ENCODE measurements around the gene DEPDC4.

The DEPDC4 gene

DNA sequence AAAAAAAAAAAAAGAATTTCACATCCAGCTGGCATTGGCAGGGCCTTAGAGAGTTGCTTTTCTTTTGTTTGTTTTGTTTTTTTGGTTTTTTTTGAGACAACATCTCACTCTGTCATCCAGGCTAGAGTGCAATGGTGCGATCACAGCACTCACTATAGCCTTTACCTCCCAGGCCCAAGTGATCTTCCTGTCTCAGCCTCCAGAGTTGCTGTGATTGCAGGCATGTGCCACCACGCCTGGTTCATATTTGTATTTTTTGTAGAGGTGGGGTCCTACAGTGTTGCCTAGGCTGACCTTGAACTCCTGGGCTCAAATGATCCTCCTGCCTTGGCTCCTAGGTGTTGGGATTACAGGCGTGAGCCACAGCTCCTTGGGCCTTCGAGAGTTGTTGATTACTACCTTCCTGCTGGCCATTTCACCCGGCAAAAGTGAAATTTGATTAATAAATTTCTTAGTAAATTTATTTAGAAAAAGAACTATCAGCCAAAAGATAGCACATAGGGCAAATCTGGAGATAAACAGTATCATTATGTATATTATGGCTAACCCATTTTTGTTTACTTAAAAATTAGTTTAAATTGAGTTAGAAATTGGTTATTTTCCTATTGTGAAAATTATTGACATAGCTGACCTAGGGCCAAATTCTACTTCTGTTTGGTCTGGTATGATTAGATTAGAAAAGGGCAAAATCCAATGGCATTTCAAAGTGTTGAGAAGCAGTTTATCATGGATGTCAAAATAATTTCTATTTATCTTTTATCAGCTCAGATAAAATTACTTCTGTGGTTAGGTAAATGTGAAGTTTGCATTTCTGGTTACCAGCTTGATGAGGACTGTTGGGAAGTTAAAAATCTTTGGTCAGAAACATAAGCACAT is 53.6 kb downstream of the DEPDC4 start:
- DNase-seq (ENCODE audit: low read depth): no peak

DNA sequence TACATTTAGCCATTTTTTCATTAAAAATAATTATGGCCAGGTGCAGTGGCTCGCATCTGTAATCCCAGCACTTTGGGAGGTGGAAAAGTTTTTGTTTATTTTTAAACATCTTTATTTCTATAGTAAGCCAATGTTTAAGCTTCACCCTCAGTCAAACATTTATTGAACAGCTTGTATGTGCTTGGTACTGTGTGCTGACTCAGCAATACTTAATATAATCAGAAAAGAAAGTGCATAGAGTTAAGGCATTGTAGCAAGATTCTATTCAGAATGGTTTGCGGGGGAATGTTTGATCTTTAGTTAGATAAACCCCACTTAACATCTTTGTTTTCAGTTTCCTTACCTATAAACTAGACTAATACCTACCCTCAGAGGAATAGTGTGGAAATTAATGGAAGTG is 55.2 kb downstream of the DEPDC4 start:
- DNase-seq (ENCODE audit: low read depth): no peak

DNA sequence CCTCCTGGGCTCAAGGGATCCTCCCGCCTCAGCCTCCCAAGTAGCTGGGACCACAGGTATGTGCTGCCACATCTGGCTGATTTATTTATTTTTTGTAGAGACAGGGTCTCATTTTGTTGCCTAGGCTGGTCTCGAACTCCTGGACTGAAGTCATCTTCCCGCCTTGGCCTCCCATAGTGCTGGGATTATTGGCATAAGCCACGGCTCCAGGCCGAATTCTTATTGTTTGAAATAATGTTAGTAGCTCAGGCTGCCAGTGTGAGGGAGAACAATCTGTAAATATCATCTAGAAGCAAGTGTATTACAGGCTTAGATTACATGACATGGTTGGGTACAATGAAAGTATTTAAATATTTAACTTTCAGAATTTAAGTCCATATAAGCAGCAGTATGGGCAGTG is 58.0 kb downstream of the DEPDC4 start:
- DNase-seq (ENCODE audit: low read depth): no peak

DNA sequence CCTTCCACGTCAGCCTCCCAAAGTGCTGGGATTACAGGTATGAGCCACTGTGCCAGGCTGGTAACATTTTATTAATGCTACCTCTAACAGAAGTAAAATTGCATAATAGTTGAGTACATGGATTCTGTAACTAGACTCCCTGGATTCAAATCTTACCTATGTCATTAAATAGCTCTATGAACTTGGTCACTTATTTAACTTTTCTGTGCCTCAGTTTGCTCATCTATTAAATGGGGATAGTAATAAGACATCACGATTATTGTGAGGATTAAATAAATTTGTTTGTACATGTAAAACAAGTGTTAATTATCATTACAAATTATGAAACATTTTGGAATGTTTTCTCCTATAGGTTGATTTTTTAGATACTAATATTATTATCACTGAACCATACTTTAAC is 59.6 kb downstream of the DEPDC4 start:
- DNase-seq (ENCODE audit: low read depth): no peak

DNA sequence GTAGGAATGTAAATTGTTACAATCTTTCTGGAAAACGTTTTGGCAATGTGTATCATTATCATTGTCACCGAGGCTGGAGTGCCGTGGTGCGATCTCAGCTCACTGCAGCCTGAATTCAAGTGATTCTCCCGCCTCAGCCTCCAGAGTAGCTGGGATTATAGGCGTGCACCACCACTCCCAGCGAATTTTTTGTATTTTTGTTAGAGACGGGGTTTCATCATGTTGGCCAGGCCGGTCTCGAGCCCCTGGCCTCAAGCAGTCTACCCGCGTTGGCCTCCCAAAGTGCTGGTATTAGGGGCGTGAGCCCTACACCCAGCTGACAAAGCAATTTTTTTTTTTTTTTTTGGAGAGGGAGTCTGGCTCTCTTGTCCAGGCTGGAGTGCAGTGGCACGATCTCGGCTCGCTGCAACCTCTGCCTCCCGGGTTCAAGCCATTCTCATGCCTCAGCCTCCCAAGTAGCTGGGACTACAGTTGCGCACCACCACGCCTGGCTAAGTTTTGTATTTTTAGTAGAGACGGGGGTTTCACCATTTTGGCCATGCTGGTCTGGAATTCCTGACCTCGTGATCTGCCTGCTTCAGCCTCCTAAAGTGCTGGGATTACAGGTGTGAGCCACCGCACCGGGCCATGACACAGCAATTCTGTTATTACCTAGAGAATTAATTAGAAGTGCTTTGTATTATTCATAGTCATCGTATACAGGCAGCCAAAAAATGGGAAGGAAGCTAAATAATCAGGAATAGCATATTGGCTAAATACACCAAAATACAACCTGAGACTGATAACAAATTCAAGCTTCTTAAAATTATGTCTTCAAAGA is 65.1 kb downstream of the DEPDC4 start:
- DNase-seq (ENCODE audit: low read depth): no peak

DNA sequence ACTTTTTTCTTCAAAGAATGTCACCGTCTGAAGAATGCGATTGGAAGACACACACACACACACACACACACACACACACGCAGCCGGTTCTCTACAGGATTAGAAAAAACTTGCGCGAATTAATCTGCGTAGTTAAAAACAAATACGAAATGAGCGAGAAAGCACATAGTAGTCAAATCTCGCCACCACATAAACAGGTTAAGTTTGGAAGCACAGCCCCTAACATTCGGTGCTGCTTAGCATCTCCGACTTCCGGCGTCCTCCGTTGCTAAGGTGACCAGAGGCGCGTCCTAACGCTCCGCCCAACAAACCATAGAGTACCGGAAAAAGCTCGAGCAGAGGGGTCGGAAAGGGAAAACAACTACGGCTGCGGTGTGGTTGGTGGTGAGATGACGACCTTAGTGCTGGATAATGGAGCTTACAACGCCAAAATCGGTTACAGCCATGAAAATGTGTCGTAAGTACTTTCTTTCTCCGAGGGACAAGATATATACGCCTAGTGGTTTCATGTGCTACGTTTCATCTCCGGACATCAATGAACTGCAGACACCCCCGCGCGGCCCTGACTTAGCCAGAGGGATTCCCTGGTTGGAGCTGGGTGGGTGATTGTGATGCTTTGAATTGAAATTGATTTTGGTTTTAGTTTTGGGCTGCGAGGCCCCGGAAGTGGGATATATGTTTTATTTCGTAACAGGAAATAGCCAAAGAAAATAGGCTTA is 66.3 kb downstream of the DEPDC4 start, which contains the start of gene ACTR6:
ACTR6 (plus strand) TSS at position 353 of the 719 bp plus-strand sequence; CDS start at position 390, 37 bp downstream.
- DNase-seq (ENCODE audit: low read depth): peak; percentile 97

DNA sequence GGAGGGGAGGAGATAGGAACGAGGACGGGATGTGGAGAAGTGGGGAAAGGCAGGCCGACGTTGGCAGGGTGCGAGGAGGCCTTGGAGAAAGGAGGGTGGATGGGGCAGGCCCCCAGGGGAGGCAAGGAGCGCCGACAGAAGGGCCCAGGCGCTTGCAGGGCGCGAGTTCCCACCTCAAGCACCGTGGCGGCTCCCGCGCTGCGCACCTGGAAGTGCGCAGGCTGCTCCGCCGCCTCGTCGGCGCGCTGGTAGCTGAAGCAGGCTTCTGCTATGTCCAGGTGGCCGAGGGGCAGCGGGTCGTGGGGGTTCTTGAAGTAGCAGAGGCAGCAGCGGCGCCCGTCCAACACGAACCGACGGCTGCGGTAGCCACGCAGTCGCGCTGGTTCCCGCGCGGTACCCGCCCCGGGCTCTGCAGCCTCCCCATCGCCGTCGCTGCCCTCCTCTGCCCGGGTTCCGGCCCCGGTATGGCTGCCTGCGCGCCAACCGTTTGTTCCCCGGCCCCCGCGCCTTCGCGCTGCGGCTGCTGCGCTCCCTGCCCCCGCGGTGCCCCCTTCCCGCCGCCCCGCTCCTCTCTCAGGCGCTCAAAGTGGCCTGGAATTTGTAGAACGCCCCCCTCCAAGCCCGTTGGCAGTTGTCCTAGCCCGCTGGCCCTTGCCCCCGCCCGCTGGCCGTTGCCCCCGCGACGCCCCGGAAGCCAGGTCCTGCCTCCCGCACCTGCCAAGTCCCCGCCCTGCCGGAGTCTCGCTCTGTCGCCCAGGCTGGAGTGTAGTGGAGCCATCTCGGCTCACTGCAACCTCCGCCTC is 67.3 kb downstream of the DEPDC4 start:
- DNase-seq (ENCODE audit: low read depth): peak; percentile 65

DNA sequence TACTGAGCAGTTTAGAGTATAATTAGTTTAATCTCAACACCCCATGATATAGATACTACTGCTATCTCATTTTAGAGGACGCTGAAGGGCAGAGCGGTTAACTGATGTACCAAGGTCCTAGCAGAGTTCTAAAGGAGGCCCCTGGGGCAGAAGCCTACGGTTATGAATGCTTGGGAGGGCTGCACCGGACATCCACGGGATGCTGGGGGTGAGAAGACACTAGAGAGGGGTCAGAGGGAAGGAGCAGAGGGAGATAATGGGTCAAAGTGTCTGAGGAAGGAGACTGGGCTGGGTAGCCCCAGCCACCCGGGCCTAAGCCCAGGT is 67.9 kb downstream of the DEPDC4 start:
- no peak for DNase-seq (ENCODE audit: low read depth)

DNA sequence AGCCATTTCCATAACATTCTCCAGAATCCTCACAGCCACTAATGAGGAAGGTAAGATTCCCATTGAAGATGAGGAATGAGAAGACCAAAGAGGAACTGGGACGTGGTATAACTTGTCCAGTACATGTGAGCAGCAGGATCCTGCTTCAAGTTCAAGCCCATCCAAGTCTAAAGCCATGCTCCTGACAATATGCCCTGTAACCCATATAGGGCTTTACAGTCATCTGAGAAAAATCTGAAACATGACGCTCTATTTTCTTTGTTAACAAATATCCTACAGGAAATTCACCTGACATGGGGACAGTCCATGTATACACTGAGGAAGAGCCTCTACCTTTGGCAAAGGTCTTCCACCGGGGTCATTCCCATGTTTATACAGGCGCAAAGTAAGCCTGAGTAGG is 69.4 kb downstream of the DEPDC4 start:
- DNase-seq (ENCODE audit: low read depth): no peak

DNA sequence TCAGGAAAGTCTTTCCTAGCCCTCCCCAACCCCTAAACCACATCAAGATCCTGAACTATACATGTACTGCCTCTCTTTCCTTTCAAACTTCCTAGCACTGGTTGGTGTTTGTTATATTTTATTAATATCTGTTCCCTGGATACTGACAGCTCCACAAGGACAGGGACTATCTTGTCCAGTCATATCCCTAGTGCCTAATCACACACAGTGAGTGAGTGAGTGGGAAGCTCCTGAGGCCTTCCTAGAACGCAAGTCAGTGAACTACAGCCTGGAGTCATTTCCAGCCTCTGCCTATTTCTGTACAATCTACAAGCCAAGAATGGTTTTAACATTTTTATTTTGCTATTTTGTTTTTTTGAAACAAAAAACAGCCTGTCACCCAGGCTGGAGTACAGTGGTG is 73.8 kb downstream of the DEPDC4 start:
- DNase-seq (ENCODE audit: low read depth): no peak

Data from ELR (cell line).